ENCODE data around the gene WDR89.
"Not testable (repeated sequence)": the region's sequence is repeated elsewhere in the genome, so short reads cannot be mapped to it uniquely, and the experiment has no call there.

WDR89 gene

DNA sequence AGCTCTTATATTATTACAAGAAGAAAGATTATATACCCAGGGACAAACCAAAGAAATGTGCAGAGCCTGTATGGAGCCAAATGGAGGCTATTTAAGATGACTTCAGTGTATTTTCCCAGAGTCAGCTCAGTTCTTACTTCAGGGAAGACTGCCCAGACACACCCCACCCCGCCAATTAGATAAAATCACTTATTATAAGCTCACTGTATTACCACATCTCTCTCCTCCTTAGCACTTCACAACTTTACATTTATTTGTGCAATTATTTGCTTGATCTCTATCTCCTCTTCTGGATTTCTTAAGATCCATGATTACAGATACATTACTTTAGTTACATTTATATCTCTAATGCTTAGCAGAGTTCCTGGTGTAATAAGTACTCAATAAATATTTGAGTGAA, 24.7 kb upstream of the WDR89 start:
- H3K27ac ChIP-seq: no peak overlapping the region
- TF ChIP-seq, protein P1, sequence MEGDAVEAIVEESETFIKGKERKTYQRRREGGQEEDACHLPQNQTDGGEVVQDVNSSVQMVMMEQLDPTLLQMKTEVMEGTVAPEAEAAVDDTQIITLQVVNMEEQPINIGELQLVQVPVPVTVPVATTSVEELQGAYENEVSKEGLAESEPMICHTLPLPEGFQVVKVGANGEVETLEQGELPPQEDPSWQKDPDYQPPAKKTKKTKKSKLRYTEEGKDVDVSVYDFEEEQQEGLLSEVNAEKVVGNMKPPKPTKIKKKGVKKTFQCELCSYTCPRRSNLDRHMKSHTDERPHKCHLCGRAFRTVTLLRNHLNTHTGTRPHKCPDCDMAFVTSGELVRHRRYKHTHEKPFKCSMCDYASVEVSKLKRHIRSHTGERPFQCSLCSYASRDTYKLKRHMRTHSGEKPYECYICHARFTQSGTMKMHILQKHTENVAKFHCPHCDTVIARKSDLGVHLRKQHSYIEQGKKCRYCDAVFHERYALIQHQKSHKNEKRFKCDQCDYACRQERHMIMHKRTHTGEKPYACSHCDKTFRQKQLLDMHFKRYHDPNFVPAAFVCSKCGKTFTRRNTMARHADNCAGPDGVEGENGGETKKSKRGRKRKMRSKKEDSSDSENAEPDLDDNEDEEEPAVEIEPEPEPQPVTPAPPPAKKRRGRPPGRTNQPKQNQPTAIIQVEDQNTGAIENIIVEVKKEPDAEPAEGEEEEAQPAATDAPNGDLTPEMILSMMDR (IDR thresholded peaks at IDR 0.05): no peak

DNA sequence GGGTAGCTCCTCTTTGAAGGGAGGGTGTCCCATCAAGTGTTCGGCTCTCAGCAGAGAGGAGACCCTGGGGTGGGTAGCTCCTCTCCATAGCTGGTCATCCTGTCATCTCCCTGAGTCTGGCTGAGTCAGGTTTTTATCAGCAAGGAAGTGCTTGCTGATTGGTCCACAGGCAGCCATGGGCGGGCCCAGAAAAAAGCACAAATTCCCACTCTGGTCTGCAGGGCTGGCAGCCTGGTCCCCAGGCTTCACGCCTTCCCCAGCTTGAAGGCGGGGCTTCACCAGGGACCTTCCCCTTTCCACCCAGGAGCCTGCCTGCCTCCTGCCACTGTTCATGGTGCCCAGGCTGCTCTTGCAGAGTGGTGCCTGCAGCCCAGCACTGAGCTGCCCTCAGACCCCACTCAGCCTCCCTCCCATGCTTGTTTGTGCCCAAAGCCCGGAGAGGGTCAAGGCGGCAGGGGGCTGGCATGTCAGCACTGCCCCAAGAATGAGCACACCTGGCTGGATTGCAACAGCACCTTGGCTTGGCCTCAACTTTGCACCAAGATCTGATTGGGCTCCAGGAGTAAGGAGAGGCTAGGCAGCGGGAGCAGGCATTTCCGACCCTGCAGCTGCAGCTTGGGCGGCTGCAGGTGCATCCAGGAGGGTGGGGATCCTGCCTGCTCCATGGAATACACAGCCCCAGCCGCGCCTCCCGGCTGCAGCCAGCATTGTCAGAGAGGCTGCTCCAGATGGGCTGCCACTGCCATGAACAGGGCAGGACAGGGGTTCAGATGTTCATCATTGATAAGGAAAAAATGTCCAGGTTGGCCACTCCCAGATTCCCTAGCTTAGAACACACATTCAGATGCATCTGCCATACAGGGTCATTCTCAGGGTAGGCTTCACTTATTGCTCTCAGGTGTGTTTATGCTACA, 22.0 kb upstream of the WDR89 start:
- no peak for DNase-seq (ENCODE audit: low spot score)
- TF ChIP-seq, protein P1 (IDR thresholded peaks at IDR 0.05): no peak
- Histone ChIP-seq H3K27ac (no peak overlapping the region), H3K4me3 (no peak overlapping the region)

More for the DNA sequence above, 24.7 kb upstream of the WDR89 start:
- no peak overlapping the region for H3K4me3 ChIP-seq
- no peak for DNase-seq (ENCODE audit: low spot score)

DNA sequence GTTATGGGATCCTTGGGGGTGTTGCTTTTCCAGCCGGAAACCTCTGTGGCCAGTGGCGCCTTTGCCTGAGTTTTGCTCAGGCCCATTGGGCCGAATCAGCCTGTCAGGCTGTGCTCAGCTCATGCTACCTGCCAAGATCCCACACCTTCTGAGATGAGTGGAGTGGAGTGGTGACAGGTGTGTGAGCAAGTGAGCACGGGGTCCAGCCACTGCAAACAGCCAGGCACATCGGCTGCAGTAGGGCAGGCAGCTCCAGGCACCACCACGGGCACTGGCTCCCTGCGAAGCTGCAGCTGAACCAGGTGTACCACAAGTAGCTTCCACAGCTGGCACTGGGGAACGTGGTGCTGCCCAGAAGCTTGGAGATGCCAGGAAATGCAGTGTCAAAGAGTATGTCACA, 21.1 kb upstream of the WDR89 start:
- Histone ChIP-seq H3K4me3 (no peak overlapping the region), H3K27ac (no peak overlapping the region)
- TF ChIP-seq, protein P1 (IDR thresholded peaks at IDR 0.05): no peak
- no peak for DNase-seq (ENCODE audit: low spot score)

DNA sequence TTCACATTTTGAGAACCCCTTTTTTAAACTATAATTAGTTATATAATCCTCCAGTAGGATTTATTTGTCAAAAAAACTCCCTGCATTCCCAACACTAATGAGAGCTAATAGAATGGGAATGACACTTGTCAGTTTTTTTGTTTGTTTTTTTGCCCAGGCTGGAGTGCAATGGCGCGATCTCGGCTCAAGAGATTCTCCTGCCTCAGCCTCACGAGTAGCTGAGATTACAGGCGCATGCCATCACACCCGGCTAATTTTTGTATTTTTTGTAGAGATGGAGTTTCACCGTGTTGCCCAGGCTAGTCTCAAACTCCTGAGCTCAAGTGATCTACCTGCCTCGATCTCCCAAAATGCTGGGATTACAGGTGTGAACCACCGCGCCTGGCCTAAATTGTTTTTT, 20.2 kb upstream of the WDR89 start:
- H3K4me3 ChIP-seq; H3K27ac ChIP-seq; DNase-seq (ENCODE audit: low spot score): not testable (repeated sequence)

DNA sequence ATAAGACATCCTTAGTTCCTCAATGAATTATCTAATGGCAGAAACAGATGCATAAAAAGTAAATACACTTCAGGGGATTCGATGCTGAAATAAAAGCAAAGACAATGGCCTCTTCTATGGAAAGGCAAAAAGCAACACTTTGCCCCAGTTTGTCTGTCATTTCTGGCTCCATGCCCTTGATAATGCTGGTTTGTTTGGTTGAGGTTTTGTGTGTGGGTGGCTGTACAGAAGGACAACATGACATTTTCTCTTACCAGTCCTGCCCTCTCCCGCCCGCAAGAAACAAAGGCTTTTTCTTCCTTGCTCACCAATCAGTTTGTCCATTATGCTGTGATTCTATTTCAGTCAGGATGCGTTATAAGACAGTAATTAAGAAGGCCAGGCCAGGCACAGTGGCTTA, 18.1 kb upstream of the WDR89 start:
- no peak overlapping the region for H3K4me3 ChIP-seq
- TF ChIP-seq, protein P1 (IDR thresholded peaks at IDR 0.05): no peak
- no peak overlapping the region for H3K27ac ChIP-seq
- DNase-seq (ENCODE audit: low spot score): no peak

DNA sequence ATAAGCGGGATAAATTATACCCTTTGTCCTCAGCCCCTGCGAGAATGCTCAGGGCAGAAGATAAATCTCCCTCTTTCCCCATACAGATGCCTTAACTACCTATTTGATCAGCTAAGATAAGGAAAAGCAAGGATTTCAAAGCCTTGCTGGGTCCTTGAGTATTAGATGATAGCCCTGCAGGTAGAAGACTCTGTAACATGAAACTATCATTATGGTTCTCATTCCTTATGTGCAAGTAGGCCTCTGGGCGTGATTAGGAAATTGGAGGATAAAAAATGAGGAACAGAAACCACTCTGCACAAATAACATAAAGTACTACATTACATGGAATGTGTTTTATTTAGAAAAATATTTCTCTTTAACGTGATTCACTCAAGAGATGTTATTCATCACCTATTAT, 14.5 kb upstream of the WDR89 start:
- no peak for DNase-seq (ENCODE audit: low spot score)
- H3K27ac ChIP-seq: no peak overlapping the region
- H3K4me3 ChIP-seq: no peak overlapping the region

DNA sequence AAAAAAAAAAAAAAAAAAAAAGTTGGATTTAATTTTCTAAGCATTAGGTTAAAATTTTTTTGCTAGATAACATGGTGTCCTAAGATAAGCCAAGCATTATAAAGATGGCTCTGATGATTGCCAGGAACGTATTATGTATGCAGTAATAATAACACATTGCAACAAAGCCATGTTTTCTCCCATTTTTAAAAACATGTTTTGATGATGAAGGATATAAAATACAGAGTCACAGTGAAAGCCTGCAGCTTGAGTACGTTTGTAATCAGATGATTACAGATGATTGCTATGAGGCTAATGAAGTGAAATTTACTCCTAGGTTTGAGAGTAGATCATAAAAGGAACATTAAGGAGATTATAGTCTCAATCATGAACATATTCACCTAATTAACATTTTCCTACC, 13.3 kb upstream of the WDR89 start:
- TF ChIP-seq, protein P1 (IDR thresholded peaks at IDR 0.05): no peak
- no peak for DNase-seq (ENCODE audit: low spot score)
- Histone ChIP-seq H3K27ac (no peak overlapping the region), H3K4me3 (no peak overlapping the region)

More for the DNA sequence above, 14.5 kb upstream of the WDR89 start:
- TF ChIP-seq, protein P1 (IDR thresholded peaks at IDR 0.05): no peak

All from coronary artery (tissue), 2 donors.